DOHH2 (cell line): ENCODE results near the gene MBD6.

Source experiments
- CTCF ChIP-seq: fragments of 200-600 bp; sonication (generic); IDR thresholded peaks from one replicate; pipeline ENCODE4 v1.5.1; 2014; ENCODE audit warnings: antibody characterized with exemption, mild to moderate bottlenecking, low read depth, low read length; ENCODE audit not compliant: poor library complexity, severe bottlenecking
- EZH2phosphoT487 ChIP-seq: fragments of 200-600 bp; sonication (generic); IDR thresholded peaks from 2 replicates; pipeline ENCODE4 v1.6.1; 2017; ENCODE audit warnings: borderline replicate concordance, mild to moderate bottlenecking, antibody characterized with exemption, low read length, moderate library complexity, mixed read lengths

DNA sequence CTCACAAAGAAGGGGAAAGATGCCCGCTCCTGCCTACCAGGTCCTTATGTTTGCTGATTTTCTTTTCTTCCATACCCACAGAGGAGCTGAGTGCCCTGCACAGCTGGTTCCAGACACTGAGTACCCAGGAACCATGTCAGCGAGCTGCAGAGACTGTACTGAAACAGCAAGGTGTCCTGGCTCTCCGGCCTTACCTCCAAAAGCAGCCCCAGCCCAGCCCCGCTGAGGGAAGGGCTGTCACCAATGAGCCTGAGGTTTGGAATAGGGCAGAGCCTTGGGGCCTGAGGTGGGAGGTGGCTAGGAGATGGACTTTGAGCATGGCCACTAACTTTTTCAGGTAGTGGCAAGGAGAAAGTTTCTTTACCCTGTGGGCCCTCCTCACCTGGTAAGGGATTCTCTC lies 32.5 kb upstream of the MBD6 start:
- TF ChIP-seq CTCF (no peak), EZH2phosphoT487 (no peak)
